ENCODE data around the gene MRTFA. TPM values are rescaled to one million over a fixed set of nuclear protein-coding genes. Genes with fewer than 3 reads are reported as not detected.

The MRTFA gene
- total RNA-seq, 4 donors from 2014 or later = 46.0 to 408 (median 90.0) TPM

DNA sequence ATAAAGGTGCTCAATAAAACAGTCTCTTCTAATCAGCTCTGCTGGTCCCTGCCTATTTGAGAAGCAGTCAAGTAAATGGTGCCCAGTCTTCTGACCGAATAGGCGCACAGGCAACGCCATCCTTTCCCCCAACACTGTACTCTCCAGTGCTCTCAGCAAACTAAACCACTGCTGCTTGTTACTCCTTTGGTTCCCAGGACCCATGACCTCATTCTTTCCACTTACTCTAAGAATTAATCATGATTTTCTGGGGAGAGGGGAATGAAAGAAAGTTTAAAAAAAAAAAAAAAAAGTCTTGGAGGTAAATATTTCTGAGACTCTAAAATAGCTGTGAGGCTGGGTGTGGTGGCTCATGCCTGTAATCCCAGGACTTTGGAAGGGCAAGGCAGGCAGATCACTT, 202.4 kb downstream of the MRTFA start:
- WGBS, 2 donors (ENCODE audit: low coverage in 1 of 2) = 97% methylated on average over 3 of the region's 3 CpGs; no CpG with 5 or more reads in 1 of the 2 donors
- H3K9me3 ChIP-seq = no peaks in the 10 kb centered on the region
- peaks cover 0 to 46% (median 15%) of the 10 kb centered on the region in 4 donors for H3K4me1 ChIP-seq
- no peak for TF ChIP-seq POLR2A (IDR thresholded peaks at IDR 0.05)
- DNase-seq = no peak
- H3K4me3 ChIP-seq = no peak overlapping the region
- intact Hi-C loops (cut with DNase I; ENCODE audit: low total_unique reads) (no loop called here), in situ Hi-C loops (cut with MboI; ENCODE audit: low pct_ligation_motif_present in 1 of 4, low pct_unique_long_range_greater_than_20kb in 1 of 4, low sequenced_read_pairs in 3 of 4) (loop anchor here in 3 of 4 donors (5.0 to 10.0 kb wide), 2 partner anchors 208 to 211 kb away; no protein-coding TSS in a partner anchor)
- no peaks in the 10 kb centered on the region for H3K27me3 ChIP-seq
- H3K27ac ChIP-seq = no peak overlapping the region
- H3K36me3 ChIP-seq = peaks cover 0 to 13% (median 3%) of the 10 kb centered on the region in 4 donors

- 49 to 67% methylated on average over 3 of the region's 3 CpGs for WGBS, 2 donors (ENCODE audit: low coverage in 1 of 2)
- Histone ChIP-seq H3K4me1 (peaks cover 0 to 46% (median 15%) of the 10 kb centered on the region in 4 donors), H3K4me3 (no peak overlapping the region), H3K27me3 (no peaks in the 10 kb centered on the region), H3K27ac (no peak overlapping the region), H3K36me3 (peaks cover 0 to 18% (median 6%) of the 10 kb centered on the region in 4 donors), H3K9me3 (no peaks in the 10 kb centered on the region)
- TF ChIP-seq EP300 (IDR thresholded peaks at IDR 0.05; ENCODE audit: low read depth) (no peak), POLR2A (IDR thresholded peaks at IDR 0.05) (no peak), POLR2AphosphoS5 (IDR thresholded peaks at IDR 0.05) (no peak)
- TF ChIP-seq, protein P1, sequence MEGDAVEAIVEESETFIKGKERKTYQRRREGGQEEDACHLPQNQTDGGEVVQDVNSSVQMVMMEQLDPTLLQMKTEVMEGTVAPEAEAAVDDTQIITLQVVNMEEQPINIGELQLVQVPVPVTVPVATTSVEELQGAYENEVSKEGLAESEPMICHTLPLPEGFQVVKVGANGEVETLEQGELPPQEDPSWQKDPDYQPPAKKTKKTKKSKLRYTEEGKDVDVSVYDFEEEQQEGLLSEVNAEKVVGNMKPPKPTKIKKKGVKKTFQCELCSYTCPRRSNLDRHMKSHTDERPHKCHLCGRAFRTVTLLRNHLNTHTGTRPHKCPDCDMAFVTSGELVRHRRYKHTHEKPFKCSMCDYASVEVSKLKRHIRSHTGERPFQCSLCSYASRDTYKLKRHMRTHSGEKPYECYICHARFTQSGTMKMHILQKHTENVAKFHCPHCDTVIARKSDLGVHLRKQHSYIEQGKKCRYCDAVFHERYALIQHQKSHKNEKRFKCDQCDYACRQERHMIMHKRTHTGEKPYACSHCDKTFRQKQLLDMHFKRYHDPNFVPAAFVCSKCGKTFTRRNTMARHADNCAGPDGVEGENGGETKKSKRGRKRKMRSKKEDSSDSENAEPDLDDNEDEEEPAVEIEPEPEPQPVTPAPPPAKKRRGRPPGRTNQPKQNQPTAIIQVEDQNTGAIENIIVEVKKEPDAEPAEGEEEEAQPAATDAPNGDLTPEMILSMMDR (IDR thresholded peaks at IDR 0.05) = no peak
- DNase-seq = no peak
- intact Hi-C loops (cut with DNase I; ENCODE audit: low total_unique reads) = no loop called here
- in situ Hi-C loops (cut with MboI; ENCODE audit: low pct_ligation_motif_present in 1 of 4, low pct_unique_long_range_greater_than_20kb in 1 of 4, low sequenced_read_pairs in 3 of 4) = loop anchor here in 3 of 4 donors (5.0 to 10.0 kb wide), 2 partner anchors 209 to 211 kb away; no protein-coding TSS in a partner anchor
These were observed 203.0 kb downstream of the MRTFA start for GRCh38 chr22:40433416-40434090.

DNA sequence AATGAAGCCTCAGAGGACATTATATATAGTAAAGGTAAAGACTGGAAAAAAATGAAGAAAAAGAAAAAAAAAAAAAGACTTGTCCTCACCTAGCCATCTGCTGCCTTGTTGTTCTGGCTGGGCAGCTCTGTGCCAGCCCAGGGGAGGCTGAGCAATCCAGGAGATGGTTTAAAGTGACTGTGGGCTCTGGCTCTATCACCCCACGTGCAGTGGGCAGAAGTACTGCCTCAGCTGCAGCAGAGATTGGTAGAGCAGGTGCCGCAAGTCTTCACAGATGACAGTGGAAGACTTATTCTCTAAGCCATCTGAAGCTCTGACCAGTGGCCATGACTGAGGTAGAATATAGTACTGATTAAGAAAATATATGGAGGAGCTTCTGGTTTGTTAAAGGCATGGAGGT, 203.9 kb downstream of the MRTFA start:
- in situ Hi-C loops (cut with MboI; ENCODE audit: low pct_ligation_motif_present in 1 of 4, low pct_unique_long_range_greater_than_20kb in 1 of 4, low sequenced_read_pairs in 3 of 4) = loop anchor here in 3 of 4 donors (5.0 to 10.0 kb wide), 2 partner anchors 210 to 212 kb away; no protein-coding TSS in a partner anchor

GRCh38 chr22:40432157-40432556, 204.4 kb downstream of the MRTFA start:
- Histone ChIP-seq H3K27ac (no peak overlapping the region), H3K9me3 (no peaks in the 10 kb centered on the region), H3K36me3 (peaks cover 0 to 24% (median 8%) of the 10 kb centered on the region in 4 donors), H3K27me3 (no peaks in the 10 kb centered on the region), H3K4me1 (peaks cover 0 to 38% (median 8%) of the 10 kb centered on the region in 4 donors), H3K4me3 (no peak overlapping the region)
- in situ Hi-C loops (cut with MboI; ENCODE audit: low pct_ligation_motif_present in 1 of 4, low pct_unique_long_range_greater_than_20kb in 1 of 4, low sequenced_read_pairs in 3 of 4) = loop anchor here in 3 of 4 donors (5.0 to 10.0 kb wide), 2 partner anchors 210 to 213 kb away; no protein-coding TSS in a partner anchor
- WGBS, 2 donors (ENCODE audit: low coverage in 1 of 2) = 65 to 83% methylated on average over 5 of the region's 5 CpGs
- TF ChIP-seq, protein P1 (IDR thresholded peaks at IDR 0.05) = no peak
- TF ChIP-seq POLR2AphosphoS5 (IDR thresholded peaks at IDR 0.05) = no peak
- no peak for TF ChIP-seq POLR2A (IDR thresholded peaks at IDR 0.05)
- TF ChIP-seq EP300 (IDR thresholded peaks at IDR 0.05; ENCODE audit: low read depth) = no peak
- DNase-seq = no peak
- intact Hi-C loops (cut with DNase I; ENCODE audit: low total_unique reads) = no loop called here

More for the DNA sequence above, 203.9 kb downstream of the MRTFA start:
- Histone ChIP-seq H3K27me3 (no peaks in the 10 kb centered on the region), H3K4me1 (peaks cover 0 to 43% (median 12%) of the 10 kb centered on the region in 4 donors), H3K4me3 (no peak overlapping the region), H3K36me3 (peaks cover 0 to 24% (median 8%) of the 10 kb centered on the region in 4 donors), H3K9me3 (no peaks in the 10 kb centered on the region), H3K27ac (no peak overlapping the region)
- intact Hi-C loops (cut with DNase I; ENCODE audit: low total_unique reads) = no loop called here
- no peak for DNase-seq
- WGBS, 2 donors (ENCODE audit: low coverage in 1 of 2) = 92% methylated on average over 2 of the region's 2 CpGs; no CpG with 5 or more reads in 1 of the 2 donors
- TF ChIP-seq EP300 (IDR thresholded peaks at IDR 0.05; ENCODE audit: low read depth) = no peak
- TF ChIP-seq POLR2A (IDR thresholded peaks at IDR 0.05) = no peak
- TF ChIP-seq POLR2AphosphoS5 (IDR thresholded peaks at IDR 0.05) = no peak
- TF ChIP-seq, protein P1 (IDR thresholded peaks at IDR 0.05) = no peak
